HK-2 (cell line): Measurements from ENCODE around the gene FAM200B.

ENCODE experiments used
- DNase-seq: peaks from one replicate; pipeline ENCODE4 v3.0.0-alpha.2; 2018; ENCODE audit not compliant: unreplicated experiment

The FAM200B gene

DNA sequence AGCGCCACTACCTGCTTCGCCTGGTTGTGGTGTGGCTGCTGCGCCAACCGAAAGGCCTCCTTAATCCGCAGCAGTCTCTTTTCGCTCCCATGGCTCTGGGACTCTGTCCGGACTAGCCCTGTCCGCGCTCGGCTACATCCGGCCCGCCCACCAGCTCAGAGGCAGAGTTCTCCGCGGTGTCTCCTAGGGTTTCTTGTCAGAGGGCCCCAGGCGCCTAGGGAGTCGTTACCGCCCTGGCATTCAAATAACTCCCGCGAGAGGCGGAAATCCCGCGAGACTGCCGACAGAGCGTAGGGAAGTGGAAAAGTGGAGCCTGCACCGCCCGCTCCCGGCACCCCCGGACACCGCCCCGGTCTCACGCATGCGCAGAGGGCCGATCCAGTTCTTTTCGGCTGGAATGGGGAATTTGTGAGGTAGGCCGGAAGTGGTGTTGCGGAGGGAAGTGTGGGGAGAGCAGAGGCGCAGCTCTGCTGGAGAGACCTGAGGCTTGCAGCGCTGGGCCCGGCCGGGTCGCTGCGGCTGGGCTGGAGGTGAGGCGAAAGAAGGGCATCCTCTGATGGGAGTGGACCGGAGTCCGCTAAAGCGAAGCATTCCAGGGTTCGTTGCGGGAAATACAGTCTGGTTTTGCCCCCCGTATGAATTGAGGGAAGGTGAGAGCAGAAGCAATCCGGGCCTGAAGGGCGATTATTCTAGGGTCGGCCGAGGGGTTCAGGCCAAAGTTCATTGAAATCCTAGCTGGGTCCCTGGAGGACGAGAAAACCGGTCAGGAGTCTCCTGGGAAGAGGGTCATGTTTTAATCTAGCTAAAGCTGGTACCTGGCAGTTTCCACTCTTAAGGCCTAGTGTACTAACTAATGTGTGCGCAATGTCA, at the start of gene FAM200B:
Gene FAM200B, plus strand, starts transcription at position 456 of the 870 bp plus-strand sequence. CDS start 5,151 bp downstream, outside the sequence.
- DNase-seq, result peak; percentile 100

- DNase-seq, result no peak
Observed at GRCh38 chr4:15636818-15637217, 44.8 kb upstream of the FAM200B start.

DNA sequence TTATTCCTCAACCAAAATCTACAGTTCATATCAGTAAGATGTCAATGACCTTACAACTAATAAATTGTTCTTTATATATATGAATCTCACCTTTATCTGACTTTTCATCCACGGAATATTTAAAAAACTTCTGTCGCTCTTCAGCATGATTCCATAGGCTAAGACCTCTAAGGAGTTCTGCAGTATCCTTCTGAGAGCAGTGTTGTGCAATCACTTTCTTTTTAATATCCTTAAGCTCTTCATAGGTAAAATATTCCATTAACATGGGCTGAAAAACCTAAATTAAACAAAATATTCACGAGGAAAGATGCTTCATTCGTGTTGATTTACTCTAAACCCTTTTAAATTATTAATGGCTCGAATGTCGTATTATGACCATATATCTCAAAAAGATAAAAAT, 43.2 kb upstream of the FAM200B start:
- no peak for DNase-seq

DNA sequence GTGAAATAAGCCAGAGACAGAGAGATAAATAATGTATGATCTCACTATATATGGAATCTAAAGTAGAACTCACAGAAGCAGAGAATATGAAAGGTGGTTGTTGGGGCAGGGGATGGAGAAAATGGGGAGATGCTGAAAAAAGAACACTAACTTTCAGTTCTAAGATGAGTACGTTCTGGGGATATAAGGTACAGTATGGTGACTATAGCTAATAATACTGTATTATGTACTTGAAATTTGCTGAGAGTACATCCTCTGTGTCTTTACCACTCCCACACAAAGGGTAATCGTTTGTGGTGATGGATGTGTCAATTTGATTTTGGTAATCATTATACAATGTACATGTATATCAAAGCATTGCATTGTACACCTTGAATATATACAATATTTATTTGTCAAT, 33.0 kb upstream of the FAM200B start:
- DNase-seq, result no peak

- DNase-seq, result peak; percentile 38
Observed at GRCh38 chr4:15649914-15650545, 31.6 kb upstream of the FAM200B start.

- DNase-seq, result no peak
Observed at GRCh38 chr4:15651676-15652075, 30.0 kb upstream of the FAM200B start.

- DNase-seq, result no peak
Observed at GRCh38 chr4:15652191-15652590, 29.4 kb upstream of the FAM200B start.

DNA sequence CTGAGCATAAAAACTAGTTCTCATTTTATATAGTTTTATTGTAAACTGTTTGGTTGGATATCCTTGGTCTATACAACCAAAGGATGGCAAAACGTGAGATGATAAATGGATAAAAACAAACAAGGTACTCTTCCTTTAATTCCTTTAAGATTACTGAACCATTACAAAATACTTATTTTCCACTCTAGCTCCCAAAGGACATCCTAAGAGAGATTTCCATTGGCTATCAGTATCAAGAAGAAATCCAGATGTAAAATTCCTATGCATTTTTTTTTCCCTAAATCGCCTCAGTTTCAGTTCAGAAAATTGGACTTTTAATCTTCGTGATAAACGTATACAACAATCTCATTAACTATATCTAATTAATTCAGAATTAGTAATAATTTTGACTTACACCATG, 28.8 kb upstream of the FAM200B start:
- DNase-seq, result no peak

DNA sequence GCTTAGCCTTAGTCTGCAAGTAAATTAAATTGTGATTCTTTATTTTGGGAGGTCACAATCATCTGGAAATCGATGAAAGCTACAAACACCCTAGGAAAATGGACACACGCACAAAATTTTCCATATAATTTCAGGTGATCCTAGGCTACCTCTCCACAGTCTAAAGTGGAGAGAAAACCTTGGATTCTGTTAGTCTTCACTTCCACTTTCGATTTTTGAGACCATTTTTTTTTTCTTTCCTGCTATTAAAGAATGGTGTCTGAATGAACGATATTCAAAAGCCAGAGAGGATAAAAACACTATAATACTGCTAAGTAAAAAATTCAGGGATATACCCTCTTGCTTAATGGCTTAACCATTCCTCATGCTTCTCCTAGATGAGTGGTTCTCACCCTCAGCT, 28.2 kb upstream of the FAM200B start:
- DNase-seq, result no peak

GRCh38 chr4:15653864-15654592, 27.6 kb upstream of the FAM200B start:
- peak; percentile 14 for DNase-seq

DNA sequence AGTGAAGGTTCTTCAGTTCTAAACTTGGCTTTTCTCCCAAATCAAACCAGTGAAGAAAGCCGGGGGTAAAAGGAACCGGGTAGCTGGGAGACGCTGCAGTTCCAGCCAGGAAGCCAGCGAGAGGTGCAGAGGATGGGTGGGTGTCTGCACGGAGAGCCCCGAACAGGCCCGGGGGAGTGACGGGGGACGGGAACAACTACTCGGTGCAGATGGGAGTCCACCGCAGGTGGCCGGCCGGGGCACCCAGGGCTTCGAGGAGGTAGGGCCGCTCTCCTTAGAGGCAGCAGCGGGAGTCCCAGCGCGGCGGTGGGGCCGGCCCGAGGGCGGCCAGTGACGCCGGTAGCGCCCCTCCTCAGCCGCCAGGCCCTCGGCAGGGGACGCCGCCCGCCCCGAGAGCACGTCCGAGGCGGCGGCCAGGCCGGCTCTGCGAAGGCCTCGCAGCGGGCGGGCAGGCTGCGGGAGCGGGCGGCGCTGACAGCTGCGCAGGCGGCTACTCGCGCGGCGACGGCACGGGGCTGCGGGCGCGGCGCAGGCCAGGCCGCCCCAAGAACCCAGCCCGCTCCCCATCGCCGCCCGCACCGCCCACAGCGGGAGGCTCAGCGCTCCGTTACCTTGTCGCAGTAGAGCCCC, 26.9 kb upstream of the FAM200B start:
- DNase-seq, result peak; percentile 63

DNA sequence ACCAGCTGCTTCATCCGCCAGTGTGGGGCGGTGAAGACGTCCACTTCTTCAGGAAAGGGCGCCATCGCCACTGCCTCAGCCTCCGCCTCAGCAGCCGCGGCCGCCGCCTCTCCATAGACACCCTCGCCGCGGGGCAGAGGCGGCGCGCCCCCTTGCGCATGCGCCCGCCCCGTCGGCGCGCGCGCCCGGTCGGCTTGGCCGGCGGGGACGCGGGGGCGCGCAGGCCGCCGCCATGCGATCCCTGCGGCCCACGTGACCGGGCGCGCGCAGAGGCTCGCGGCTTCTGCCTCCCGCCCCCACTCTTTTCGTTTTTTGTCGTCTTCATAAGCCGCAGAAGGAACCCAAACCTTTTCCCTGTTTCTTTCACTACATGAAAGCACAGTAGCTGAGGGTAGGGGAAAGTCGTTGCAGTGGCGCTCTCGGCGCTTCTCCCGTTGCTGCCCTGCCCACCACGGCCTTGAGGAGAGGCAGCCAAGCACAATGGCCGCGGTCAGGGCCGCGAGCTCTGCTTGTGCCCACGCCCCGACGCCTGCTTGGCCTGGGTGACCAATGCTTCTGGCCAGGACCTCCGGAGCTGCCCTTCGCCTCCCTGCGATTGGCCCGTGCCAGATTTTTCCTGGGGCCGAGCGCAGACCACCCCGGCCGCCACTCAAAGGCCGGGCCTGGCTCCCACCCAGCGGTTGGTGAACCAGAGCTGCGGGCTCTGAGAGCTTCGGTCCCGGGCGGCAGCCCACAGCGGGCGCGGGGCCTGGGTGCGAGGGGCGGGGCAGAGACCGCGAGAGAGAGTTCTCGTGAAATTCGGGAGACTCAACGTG, 26.2 kb upstream of the FAM200B start, which contains the start of gene FBXL5:
Gene FBXL5, minus strand, starts transcription at position 135 of the 815 bp plus-strand sequence. Its CDS starts 70 bp downstream, at position 65.
- peak; percentile 83 for DNase-seq

- no peak for DNase-seq
Observed at GRCh38 chr4:15656038-15656470, 25.6 kb upstream of the FAM200B start.

DNA sequence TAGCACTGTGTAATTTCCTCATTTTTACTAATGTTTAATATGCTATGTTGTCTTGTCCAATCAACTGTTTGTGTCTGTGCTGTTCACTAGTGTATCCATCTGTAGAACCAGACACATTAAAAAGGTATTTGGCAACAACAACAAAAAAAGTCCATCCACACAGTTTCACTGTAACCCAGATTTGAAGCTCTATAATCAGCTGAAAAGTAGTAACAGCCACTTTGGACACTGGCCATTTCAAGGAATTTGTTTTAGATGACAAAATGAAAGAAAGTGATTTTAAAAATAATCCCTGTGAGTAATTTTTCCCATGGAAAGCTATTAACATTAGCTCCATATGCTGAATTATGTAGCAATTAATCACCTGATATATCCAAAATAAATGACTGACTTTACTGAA, 24.3 kb upstream of the FAM200B start:
- no peak for DNase-seq

GRCh38 chr4:15658136-15658770, 23.4 kb upstream of the FAM200B start:
- DNase-seq, result no peak

DNA sequence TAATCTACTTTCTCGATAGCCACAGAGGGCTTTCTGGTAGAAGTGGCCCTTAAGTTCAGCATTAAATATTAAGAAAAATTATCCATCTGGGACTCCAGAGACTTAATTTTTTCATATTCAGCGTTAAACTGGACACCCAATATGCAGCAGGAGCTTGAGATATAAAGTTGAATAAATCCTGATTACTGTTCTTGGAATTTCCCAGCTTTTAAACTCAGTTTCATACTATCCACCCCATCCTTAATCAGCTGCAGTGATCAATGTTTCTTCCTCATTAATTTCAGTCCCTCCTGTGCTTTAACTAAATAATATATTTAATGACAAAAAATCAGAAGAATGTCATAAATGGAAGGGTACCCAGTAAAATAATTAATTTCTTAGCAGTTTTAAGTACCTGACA, 22.8 kb upstream of the FAM200B start:
- no peak for DNase-seq

DNA sequence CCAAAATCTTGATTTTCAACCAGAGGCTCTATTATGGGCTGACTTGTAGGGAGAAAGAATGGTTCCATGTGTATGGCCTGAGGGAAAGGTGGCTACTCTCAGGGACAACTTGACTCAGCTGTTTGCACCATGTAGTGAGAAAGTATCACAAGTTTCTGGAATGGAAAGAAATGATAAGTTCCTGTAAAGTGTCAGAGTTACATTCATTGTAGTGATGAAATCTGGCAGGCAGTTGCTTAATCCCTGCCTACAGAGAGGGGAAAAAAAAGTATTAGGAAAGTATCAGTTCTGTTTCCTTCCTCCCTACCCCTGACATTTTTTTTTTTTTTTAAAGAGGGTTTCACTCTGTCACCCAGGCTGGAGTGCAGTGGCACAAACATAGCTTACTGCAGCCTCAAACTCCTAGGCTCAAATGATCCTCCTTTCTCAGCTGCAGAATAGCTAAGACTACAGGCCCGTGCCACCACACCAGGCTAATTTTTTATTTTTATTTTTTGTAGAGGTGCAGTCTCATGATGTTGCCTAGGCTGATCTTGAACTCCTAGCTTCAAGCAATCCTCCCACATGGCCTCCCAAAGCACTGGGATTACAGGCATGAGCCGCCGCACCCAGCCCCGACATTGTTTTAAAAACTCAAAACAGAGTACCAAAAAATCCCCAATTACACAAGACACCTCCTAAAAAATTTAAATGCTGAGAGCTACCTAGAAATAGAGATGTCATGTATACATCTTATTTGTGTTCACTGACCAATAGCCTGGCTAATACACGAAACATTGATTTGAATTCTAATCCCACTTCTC, 21.7 kb upstream of the FAM200B start:
- no peak for DNase-seq

DNA sequence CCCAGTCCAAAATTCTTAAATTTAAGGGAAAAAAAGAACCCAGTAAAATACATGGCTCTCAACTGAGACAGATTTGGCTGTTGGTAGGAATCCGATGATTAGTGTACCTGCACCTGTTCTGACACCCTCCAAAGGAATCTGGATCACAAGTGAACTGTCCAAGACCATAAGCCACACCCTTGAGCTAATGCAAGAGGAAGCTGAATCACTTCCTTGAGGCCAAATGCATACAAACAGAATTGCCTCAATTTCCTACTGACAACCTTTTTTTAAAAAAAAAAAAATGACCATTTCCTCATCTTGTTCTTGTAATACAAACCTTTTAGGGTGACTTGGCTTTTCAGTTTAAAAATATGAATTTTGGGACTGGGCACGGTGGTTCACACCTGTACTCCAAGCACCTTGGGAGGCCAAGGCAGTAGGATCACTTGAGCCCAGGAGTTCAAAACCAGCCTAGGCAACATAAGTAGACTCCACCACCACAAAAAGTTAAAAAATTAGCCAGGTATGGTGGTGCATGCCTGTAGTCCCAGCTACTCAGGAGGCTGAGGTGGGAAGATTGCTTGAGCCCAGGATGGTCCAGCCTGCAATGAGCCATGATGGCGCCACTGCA, 15.8 kb upstream of the FAM200B start:
- no peak for DNase-seq

- no peak for DNase-seq
Observed at GRCh38 chr4:15667006-15667405, 14.6 kb upstream of the FAM200B start.
